ENCODE results near the gene GOLPH3L. TPM values are rescaled to one million over a fixed set of nuclear protein-coding genes. Genes with fewer than 3 reads are reported as not detected.

GOLPH3L gene
- total and polyA plus RNA-seq, 2 experiments from 2014 or later, result 23.5 to 29.6 TPM

DNA sequence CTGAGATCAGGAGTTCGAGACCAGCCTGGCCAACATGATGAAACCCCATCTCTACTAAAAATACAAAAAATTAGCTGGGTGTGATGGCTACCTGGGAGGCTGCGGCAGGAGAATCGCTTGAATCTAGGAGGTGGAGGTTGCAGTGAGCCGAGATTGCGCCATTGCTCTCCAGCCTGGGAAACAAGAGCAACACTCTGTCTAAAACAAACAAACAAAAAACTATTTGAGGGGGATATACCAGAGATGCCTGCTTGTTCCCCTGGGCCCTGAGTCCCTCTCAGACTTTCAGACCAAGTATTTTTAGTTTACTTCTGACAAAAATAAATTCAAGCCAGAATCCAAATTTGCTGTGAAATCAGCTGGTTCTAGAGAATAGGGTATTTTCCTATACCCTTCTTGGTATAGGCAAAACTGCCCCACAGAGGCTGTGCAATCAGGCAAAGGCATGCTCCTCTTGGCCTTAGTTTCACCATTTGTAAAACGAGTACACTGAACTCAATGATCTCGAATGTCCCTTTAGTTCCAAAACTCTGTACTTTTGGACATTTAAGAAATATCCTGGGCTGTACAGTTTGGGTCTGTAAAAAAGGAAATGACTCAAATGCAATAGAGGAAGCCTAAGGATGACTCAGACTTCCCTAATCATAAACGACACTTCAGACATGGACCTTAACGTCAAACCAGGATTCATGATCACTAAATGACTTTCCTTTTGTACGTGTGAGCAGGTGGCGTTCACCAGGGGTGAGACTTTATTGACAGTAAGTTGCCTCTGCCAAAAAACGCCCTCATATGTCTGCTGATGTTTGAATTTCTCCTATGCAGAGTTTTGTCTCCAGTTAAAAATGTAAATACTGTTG is 83.7 kb downstream of the GOLPH3L start:
- Mint-ChIP-seq H3K27ac (0 out of 2 replicates have a peak overlapping the region, but pooled peaks have one; percentile 67), H3K27me3 (ENCODE audit: insufficient read depth, low read depth, poor library complexity) (peaks cover 9% of the 10 kb centered on the region), H3K4me3 (no peak overlapping the region), H3K4me1 (peaks cover 8% of the 10 kb centered on the region), H3K9me3 (no peaks in the 10 kb centered on the region), H3K36me3 (ENCODE audit: low read depth) (peaks cover 56% of the 10 kb centered on the region)
- Histone ChIP-seq H3F3A (replicated peaks; ENCODE audit: low read depth) (peaks cover 18% of the 10 kb centered on the region), H3K36me3 (ENCODE audit: insufficient read depth) (peaks cover 17% of the 10 kb centered on the region), H3K27me3 (ENCODE audit: insufficient read depth) (no peaks in the 10 kb centered on the region), H4K20me1 (replicated peaks; ENCODE audit: insufficient read depth) (no peaks in the 10 kb centered on the region; the same call in 1 of the 2 replicates), H3K79me2 (replicated peaks; ENCODE audit: insufficient read depth) (peaks cover 15% of the 10 kb centered on the region), H3K4me2 (no peak overlapping the region), H3K4me1 (ENCODE audit: insufficient read depth) (peaks cover 9% of the 10 kb centered on the region), H3K4me3 (no peak overlapping the region), H3K9me2 (ENCODE audit: insufficient read depth) (no peaks in the 10 kb centered on the region), H2AFZ (no peak overlapping the region), H3K27ac (ENCODE audit: low read depth) (peak overlapping the region; percentile 79; the same call in 1 of the 2 replicates)
- DNase-seq (ENCODE audit: low spot score) (no peak), ATAC-seq (no peak)
- TF ChIP-seq CREB1 (CRISPR knock-in tag; IDR thresholded peaks at IDR 0.05; ENCODE audit: low read depth) (no peak), JUNB (IDR thresholded peaks at IDR 0.05; ENCODE audit: unreplicated experiment) (no peak), ZNF114 (CRISPR knock-in tag; IDR thresholded peaks at IDR 0.05) (no peak), POLR2AphosphoS5 (IDR thresholded peaks at IDR 0.05; ENCODE audit: low read depth) (no peak), NANOG (IDR thresholded peaks at IDR 0.05; ENCODE audit: borderline replicate concordance) (no peak), STAT1 (IDR thresholded peaks at IDR 0.05; ENCODE audit: unreplicated experiment) (no peak), EZH2phosphoT487 (IDR thresholded peaks at IDR 0.05; ENCODE audit: unreplicated experiment) (no peak), EZH2 (IDR thresholded peaks at IDR 0.05; ENCODE audit: low read depth, unreplicated experiment) (no peak), ZNF331 (CRISPR knock-in tag; IDR thresholded peaks at IDR 0.05; ENCODE audit: low read depth) (no peak)
- TF ChIP-seq, protein P1, sequence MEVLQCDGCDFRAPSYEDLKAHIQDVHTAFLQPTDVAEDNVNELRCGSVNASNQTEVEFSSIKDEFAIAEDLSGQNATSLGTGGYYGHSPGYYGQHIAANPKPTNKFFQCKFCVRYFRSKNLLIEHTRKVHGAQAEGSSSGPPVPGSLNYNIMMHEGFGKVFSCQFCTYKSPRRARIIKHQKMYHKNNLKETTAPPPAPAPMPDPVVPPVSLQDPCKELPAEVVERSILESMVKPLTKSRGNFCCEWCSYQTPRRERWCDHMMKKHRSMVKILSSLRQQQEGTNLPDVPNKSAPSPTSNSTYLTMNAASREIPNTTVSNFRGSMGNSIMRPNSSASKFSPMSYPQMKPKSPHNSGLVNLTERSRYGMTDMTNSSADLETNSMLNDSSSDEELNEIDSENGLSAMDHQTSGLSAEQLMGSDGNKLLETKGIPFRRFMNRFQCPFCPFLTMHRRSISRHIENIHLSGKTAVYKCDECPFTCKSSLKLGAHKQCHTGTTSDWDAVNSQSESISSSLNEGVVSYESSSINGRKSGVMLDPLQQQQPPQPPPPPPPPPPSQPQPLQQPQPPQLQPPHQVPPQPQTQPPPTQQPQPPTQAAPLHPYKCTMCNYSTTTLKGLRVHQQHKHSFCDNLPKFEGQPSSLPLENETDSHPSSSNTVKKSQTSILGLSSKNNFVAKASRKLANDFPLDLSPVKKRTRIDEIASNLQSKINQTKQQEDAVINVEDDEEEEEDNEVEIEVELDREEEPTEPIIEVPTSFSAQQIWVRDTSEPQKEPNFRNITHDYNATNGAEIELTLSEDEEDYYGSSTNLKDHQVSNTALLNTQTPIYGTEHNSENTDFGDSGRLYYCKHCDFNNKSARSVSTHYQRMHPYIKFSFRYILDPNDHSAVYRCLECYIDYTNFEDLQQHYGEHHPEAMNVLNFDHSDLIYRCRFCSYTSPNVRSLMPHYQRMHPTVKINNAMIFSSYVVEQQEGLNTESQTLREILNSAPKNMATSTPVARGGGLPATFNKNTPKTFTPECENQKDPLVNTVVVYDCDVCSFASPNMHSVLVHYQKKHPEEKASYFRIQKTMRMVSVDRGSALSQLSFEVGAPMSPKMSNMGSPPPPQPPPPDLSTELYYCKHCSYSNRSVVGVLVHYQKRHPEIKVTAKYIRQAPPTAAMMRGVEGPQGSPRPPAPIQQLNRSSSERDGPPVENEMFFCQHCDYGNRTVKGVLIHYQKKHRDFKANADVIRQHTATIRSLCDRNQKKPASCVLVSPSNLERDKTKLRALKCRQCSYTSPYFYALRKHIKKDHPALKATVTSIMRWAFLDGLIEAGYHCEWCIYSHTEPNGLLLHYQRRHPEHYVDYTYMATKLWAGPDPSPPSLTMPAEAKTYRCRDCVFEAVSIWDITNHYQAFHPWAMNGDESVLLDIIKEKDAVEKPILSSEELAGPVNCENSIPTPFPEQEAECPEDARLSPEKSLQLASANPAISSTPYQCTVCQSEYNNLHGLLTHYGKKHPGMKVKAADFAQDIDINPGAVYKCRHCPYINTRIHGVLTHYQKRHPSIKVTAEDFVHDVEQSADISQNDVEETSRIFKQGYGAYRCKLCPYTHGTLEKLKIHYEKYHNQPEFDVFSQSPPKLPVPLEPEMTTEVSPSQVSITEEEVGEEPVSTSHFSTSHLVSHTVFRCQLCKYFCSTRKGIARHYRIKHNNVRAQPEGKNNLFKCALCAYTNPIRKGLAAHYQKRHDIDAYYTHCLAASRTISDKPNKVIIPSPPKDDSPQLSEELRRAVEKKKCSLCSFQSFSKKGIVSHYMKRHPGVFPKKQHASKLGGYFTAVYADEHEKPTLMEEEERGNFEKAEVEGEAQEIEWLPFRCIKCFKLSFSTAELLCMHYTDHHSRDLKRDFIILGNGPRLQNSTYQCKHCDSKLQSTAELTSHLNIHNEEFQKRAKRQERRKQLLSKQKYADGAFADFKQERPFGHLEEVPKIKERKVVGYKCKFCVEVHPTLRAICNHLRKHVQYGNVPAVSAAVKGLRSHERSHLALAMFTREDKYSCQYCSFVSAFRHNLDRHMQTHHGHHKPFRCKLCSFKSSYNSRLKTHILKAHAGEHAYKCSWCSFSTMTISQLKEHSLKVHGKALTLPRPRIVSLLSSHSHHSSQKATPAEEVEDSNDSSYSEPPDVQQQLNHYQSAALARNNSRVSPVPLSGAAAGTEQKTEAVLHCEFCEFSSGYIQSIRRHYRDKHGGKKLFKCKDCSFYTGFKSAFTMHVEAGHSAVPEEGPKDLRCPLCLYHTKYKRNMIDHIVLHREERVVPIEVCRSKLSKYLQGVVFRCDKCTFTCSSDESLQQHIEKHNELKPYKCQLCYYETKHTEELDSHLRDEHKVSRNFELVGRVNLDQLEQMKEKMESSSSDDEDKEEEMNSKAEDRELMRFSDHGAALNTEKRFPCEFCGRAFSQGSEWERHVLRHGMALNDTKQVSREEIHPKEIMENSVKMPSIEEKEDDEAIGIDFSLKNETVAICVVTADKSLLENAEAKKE (CRISPR knock-in tag; IDR thresholded peaks at IDR 0.05), result no peak
- TF ChIP-seq, protein P2, sequence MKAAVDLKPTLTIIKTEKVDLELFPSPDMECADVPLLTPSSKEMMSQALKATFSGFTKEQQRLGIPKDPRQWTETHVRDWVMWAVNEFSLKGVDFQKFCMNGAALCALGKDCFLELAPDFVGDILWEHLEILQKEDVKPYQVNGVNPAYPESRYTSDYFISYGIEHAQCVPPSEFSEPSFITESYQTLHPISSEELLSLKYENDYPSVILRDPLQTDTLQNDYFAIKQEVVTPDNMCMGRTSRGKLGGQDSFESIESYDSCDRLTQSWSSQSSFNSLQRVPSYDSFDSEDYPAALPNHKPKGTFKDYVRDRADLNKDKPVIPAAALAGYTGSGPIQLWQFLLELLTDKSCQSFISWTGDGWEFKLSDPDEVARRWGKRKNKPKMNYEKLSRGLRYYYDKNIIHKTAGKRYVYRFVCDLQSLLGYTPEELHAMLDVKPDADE (IDR thresholded peaks at IDR 0.05), result no peak
- TF ChIP-seq, protein P3, sequence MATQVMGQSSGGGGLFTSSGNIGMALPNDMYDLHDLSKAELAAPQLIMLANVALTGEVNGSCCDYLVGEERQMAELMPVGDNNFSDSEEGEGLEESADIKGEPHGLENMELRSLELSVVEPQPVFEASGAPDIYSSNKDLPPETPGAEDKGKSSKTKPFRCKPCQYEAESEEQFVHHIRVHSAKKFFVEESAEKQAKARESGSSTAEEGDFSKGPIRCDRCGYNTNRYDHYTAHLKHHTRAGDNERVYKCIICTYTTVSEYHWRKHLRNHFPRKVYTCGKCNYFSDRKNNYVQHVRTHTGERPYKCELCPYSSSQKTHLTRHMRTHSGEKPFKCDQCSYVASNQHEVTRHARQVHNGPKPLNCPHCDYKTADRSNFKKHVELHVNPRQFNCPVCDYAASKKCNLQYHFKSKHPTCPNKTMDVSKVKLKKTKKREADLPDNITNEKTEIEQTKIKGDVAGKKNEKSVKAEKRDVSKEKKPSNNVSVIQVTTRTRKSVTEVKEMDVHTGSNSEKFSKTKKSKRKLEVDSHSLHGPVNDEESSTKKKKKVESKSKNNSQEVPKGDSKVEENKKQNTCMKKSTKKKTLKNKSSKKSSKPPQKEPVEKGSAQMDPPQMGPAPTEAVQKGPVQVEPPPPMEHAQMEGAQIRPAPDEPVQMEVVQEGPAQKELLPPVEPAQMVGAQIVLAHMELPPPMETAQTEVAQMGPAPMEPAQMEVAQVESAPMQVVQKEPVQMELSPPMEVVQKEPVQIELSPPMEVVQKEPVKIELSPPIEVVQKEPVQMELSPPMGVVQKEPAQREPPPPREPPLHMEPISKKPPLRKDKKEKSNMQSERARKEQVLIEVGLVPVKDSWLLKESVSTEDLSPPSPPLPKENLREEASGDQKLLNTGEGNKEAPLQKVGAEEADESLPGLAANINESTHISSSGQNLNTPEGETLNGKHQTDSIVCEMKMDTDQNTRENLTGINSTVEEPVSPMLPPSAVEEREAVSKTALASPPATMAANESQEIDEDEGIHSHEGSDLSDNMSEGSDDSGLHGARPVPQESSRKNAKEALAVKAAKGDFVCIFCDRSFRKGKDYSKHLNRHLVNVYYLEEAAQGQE (IDR thresholded peaks at IDR 0.05; ENCODE audit: unreplicated experiment), result no peak
- TF ChIP-seq, protein P4, sequence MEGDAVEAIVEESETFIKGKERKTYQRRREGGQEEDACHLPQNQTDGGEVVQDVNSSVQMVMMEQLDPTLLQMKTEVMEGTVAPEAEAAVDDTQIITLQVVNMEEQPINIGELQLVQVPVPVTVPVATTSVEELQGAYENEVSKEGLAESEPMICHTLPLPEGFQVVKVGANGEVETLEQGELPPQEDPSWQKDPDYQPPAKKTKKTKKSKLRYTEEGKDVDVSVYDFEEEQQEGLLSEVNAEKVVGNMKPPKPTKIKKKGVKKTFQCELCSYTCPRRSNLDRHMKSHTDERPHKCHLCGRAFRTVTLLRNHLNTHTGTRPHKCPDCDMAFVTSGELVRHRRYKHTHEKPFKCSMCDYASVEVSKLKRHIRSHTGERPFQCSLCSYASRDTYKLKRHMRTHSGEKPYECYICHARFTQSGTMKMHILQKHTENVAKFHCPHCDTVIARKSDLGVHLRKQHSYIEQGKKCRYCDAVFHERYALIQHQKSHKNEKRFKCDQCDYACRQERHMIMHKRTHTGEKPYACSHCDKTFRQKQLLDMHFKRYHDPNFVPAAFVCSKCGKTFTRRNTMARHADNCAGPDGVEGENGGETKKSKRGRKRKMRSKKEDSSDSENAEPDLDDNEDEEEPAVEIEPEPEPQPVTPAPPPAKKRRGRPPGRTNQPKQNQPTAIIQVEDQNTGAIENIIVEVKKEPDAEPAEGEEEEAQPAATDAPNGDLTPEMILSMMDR (conservative IDR thresholded peaks at IDR 0.05; ENCODE audit: low read depth in 2 of 2), result no peak

Measured in GM23338 (cell line).